KG1 (cell line): ENCODE data around the gene BMPR1A.
"Not testable (repeated sequence)": the region's sequence is repeated elsewhere in the genome, so short reads cannot be mapped to it uniquely, and the experiment has no call there.

Source experiments
- DNase-seq: peaks from one replicate; lab custom pipeline; 2025; lab: John Stamatoyannopoulos, UW

BMPR1A gene

GRCh38 chr10:86730227-86730626, 26.2 kb upstream of the BMPR1A start:
- no peak for DNase-seq

- no peak for DNase-seq
These were observed 23.6 kb upstream of the BMPR1A start for GRCh38 chr10:86732771-86733170.

- DNase-seq, result no peak
These were observed 23.2 kb upstream of the BMPR1A start for GRCh38 chr10:86733260-86733671.

GRCh38 chr10:86734207-86734988, 22.0 kb upstream of the BMPR1A start:
- no peak for DNase-seq

- not testable (repeated sequence) for DNase-seq
These were observed 21.1 kb upstream of the BMPR1A start for GRCh38 chr10:86735278-86735677.

DNA sequence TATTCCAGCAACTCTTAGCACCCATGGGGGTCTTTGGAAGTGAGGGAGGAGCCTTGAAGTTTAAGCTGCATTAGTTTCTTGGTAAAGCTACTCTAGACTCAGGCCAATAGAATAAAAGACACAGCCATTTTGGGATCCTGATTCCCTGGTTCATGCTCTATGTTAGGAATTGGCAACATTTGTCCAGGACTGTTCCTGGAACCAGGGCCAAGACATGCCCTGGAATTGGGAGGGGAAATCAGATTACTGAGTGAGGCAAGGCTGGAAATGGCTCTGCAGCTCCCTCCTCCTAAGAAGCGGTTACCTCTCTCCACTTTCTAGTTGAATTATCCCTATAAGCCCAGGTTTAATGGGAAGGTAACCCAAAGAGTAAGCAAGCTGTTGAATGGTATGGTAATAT, 14.2 kb upstream of the BMPR1A start:
- no peak for DNase-seq

DNA sequence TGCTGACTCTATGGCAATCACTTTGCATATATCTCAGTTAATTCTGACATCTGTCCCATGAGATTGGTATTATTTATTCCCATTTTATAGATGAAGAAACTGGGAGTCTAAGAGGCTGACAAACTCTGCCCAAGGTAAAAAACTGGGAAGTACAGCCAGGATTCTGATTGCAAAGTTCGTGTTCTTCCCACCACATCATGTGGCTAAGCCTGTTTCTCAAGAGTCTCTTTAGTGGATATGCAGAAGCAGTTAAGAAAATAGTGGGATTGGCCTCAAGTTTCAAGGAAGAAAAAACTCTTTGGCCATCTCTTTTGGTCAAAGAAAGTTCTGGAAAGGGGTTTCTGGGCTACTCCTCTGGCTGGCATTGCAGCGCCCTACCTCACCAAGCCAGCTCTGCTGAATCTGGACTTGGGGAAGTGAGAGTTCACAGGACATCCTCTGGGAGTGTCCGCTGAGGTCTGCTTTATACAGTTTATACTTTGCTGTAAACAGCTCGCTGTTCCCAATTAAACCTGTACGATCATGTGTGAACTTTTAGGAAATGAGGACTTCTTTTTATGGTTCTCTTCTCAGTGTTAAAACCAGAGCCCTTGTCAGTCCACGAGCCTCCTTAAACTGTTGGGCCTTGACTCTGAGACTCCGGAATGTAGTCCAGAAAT, 12.2 kb upstream of the BMPR1A start:
- no peak for DNase-seq

DNA sequence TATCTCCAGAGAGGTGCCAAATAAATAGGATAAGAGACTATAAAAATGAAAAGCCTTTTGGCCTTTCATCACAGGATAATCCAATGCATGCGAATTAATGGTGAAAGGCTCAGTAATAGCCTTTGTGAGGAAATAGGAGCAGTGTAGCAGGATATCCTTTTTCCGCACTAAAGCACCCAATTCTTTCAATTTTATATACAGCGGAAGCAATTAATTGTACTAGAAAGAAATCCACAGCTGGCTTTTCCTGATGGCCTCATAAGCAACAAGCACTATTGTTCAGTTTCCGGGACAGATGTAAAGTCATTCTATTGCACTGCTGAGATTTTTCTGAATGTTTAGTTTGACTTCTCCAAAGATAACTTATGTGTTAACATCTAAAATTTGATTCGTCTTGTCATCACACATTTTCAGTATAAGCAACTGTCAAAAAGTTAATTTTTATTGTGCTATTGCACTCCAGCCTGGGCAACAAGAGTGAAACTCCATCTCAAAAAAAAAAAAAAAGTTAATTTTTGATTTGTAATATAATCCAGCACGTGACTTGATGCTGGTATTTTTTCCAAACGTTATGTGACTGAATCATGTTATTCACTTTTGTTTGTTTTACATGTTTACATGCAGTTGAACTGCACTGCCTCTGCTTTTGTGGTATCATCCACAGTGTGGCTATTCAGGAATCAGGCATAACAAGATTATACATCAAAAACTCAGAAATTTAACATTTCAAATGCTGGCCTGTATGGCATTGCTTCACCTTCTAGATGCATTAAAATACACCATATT, 8.4 kb upstream of the BMPR1A start:
- DNase-seq, result no peak

GRCh38 chr10:86749854-86750253, 6.6 kb upstream of the BMPR1A start:
- DNase-seq, result no peak

- DNase-seq, result no peak
These were observed 4.9 kb upstream of the BMPR1A start for GRCh38 chr10:86751477-86751876.

GRCh38 chr10:86752311-86752710, 4.1 kb upstream of the BMPR1A start:
- DNase-seq, result no peak

- DNase-seq, result no peak
These were observed 3.4 kb upstream of the BMPR1A start for GRCh38 chr10:86753051-86753450.

DNA sequence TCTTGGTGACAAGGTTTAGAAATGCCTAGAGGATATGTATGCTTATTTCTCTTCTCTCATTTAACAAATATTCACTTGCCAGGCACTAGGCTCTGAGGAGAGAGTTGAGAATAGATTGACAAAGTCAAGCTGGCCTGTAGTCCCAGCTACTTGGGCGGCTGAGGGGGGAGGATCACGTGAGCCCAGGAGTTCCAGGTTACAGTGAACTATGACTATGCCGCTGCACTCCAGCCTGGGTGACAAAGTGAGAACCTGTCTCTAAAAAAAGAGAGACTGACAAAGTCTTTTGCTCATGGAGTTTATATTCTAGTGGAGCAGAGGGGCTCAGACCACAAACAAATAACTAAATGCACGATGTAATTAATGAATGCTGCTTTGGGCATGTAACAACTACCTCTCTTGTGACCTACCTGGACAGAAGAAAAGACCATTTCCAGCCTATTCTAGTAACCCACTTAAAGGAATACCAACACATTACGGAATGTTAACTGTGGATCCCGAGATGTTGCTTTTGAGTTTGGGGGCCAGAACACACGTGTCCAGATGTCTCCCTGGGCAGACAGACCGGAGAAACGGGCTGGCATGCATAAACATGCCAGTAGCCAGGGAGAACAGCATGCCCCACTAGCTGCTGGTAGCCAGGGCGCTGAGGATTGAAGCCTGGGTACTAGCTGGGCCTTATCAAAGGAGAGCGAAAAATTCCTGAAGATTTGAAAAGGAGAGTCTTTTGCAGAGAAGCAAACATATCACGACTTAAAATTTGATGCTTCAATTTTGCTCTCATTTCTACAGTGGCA, 2.6 kb upstream of the BMPR1A start:
- DNase-seq, result no peak

- no peak for DNase-seq
These were observed 1.0 kb upstream of the BMPR1A start for GRCh38 chr10:86755454-86755739.

DNA sequence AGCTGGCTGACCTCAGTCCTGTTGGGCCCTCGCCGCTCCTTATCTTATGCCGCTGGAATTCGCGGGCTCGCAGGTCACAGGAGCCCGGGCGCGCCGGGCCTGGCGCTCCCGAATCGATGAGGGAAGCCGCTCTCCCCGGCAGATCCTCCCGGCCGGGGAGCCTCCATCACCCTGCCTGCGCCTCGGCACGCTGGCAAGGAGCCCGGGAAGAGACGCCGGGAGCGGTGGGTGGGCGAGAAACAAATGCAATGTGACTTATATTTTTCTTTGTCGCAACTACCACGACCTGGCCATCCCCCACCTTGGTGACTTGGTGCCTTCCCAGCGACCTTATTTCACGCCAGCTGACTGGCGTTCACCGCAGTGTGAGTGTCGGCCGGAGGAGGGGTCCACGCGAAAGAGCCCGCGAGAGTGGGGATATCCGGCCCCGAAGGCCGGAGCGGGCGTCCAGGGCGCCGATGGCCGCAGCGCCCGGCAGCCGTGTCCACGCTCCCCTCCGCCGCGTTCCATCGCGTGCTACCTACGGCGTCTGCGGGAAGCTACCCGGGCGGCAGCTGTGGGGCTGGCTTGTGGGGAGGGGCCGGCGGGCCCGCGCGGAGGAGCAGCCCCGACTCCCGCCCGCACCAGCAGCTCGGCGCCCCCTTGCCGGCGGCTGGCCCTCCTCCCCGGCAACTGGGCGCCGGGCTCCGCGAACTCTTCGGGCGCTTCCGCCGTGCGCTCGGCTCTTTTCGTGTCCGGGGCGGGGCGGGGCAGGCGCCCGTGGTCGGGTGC, 494 bp upstream of the BMPR1A start:
- peak; percentile 17 for DNase-seq

GRCh38 chr10:86757113-86757972, 924 bp downstream of the BMPR1A start:
- DNase-seq, result no peak

DNA sequence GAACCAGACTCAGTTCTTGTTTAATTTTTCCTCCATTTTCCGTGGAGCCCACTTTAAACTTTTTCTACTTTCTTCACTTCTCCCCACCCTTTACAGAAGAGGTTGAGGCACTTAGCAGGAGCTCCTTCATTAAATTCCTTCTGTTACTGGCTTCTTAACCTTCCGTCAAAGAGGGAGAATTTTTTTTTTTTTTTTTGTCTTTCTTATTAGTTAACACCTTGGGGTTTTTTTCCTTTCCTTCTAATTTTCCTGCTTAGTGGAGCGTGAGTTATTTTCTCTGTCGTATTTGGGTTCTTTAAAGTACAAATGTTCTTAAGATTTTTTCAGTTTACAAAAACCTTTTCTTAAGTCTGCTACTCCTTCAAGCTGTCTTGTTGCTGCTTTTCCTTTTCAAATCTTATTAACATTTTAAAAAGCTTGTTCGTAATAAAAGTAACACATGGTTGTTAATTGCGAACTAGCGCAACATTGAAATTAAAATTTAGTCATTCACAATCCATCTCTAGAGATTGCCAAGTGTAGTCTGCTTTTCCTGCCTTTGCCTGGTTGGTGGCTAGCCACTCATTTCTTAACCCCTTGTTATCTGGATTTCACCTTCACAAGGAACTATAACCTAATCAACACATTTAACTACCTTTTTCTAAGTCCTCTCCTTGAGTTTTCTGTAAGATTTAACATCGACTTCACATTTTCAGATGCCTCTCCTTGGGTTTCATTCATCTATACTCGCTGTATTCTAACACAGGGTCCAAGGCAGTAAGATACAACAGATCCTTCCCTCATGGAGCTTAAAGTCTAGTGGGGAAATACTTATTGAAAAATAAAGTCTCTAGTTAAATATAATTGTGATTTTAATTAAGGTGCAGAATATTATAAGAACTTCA, 2.0 kb downstream of the BMPR1A start:
- no peak for DNase-seq

DNA sequence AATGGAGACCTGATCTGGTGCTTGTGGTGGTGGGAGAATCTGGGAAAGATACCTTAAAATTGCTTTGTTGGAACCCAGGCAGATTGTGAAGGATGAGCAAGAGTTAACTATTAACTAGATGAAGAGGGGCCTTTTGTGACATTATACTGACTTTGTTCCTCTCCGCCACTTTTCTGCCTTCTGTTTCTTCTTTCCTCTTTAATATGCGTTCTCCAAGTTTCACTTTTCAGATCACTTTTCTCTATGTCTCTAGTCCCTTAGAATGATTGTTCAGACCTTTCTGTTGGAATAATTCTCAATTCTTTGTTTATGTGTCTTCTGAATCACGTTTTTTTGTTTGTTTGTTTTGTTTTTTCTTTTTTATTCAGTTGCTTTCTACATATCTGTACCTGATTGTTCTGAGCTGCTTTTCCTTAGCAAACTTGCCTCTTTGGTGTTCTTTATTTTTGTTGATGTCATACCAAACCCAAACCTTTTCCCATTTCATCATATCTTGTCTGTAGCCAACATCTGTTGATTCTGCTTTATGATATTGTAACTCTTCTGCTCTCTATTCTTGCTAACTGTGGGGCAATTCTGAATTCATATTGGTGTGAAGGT, 2.8 kb downstream of the BMPR1A start:
- DNase-seq, result no peak

GRCh38 chr10:86763404-86763803, 7.0 kb downstream of the BMPR1A start:
- no peak for DNase-seq
